Sigmoid colon (tissue), 4 donors: ENCODE measurements around the gene MYH9.
"Not testable (repeated sequence)": the region's sequence is repeated elsewhere in the genome, so short reads cannot be mapped to it uniquely, and the experiment has no call there.

Experiments
- EP300 ChIP-seq, 4 donors: sonication (generic); formaldehyde crosslinking; IDR thresholded peaks; one replicate each; pipeline ENCODE4 v1.6.1; 2017; ENCODE audit warnings: antibody characterized with exemption in 4 of 4
- POLR2AphosphoS5 ChIP-seq, 4 donors: sonication (generic); formaldehyde crosslinking; IDR thresholded peaks; one replicate each; pipeline ENCODE4 v1.6.1; 2017; ENCODE audit warnings: antibody characterized with exemption in 4 of 4
- TF ChIP-seq, protein P1 (sequence below), 4 experiments: fragments of 450-650 bp in 3 of 4; fragments of 200-600 bp in 1 of 4; IDR thresholded peaks; one replicate each; pipeline ENCODE4 v1.5.1; 2016 to 2019; ENCODE audit warnings: antibody characterized with exemption in 4 of 4, mild to moderate bottlenecking in 3 of 4, moderate library complexity in 2 of 4

DNA sequence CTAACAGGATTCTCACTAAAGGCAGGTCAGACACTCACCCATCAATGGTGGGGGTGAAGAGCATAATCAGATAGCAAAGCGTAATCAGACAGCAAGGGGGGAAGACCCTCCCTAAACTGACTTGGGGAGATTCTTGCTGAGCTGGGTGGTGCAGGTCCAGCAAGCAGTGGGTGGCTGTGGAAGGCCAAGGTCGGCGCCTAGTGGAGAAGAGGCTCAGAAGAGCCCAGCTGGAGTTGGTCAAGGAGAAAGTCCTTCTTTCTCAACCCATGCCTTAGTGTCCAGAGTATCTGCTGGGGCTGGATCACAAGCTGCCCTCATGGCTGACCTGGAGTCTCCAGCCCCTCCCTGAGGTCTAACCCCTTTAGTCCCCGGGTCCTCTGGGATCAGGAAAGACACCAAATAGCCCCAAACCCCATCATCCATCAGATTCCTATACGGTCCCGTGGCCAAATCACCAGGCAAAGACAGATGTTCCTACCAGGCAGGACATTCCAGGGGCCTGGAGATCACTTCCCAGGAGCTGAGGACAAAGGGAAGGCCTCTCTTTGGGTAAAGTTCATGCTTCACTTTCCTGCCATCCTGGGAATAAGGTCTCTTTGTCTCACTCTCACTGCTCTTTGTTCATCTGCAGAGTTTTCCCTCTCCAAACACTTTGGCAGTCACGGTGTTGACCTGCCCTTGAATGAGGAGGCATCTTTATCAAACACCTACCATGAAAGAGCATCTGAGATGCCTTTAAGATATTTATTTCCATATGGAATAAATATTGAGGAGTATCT lies 123.7 kb downstream of the MYH9 start:
- TF ChIP-seq, protein P1, sequence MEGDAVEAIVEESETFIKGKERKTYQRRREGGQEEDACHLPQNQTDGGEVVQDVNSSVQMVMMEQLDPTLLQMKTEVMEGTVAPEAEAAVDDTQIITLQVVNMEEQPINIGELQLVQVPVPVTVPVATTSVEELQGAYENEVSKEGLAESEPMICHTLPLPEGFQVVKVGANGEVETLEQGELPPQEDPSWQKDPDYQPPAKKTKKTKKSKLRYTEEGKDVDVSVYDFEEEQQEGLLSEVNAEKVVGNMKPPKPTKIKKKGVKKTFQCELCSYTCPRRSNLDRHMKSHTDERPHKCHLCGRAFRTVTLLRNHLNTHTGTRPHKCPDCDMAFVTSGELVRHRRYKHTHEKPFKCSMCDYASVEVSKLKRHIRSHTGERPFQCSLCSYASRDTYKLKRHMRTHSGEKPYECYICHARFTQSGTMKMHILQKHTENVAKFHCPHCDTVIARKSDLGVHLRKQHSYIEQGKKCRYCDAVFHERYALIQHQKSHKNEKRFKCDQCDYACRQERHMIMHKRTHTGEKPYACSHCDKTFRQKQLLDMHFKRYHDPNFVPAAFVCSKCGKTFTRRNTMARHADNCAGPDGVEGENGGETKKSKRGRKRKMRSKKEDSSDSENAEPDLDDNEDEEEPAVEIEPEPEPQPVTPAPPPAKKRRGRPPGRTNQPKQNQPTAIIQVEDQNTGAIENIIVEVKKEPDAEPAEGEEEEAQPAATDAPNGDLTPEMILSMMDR (IDR thresholded peaks at IDR 0.05): not testable (repeated sequence)
- TF ChIP-seq POLR2AphosphoS5, EP300 (IDR thresholded peaks at IDR 0.05): not testable (repeated sequence)
